ENCODE results near the gene VAV3. TPM values are rescaled to one million over a fixed set of nuclear protein-coding genes. Genes with fewer than 3 reads are reported as not detected.
A peak's percentile ranks its signal among the peaks of the same experiment; 100 is the strongest.

VAV3 gene
- total RNA-seq, 1 donor from 2014 or later, result 2.6 TPM

DNA sequence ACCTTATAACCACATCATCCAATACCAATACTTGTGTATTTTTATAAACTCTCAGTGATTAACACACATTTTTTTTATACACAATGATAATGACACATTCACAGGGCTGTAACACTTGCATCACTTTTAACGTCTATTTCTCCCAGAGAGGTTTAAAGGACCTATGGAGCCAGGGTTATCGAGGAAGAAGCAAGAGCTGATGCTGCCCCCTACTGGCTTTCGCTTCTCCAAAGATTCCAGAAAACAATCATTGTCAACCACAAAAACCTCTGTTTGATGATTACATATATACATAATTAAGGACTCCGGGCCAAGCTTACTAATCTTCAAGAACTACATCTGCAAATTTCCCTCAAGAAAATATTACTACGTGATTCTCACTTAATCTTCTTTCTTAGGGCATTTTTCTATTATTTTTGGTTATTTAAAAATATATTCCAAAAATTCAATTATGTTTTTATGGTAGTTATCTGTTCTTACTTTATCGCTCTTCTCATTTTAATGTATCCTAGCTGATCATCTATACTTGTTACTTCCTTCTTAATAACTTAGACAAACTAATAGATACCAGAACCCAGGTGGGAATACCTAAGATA is 214.5 kb downstream of the VAV3 start:
- no peak for FAIRE-seq
- Mint-ChIP-seq H3K9me3 (ENCODE audit: unreplicated experiment) (no peaks in the 10 kb centered on the region), H3K27ac (ENCODE audit: unreplicated experiment) (no peak overlapping the region), H3K4me3 (ENCODE audit: unreplicated experiment) (no peak overlapping the region), H3K27me3 (ENCODE audit: low read depth, unreplicated experiment) (no peaks in the 10 kb centered on the region), H3K4me1 (ENCODE audit: low read depth, unreplicated experiment) (no peaks in the 10 kb centered on the region), H3K36me3 (ENCODE audit: low read depth, unreplicated experiment) (no peaks in the 10 kb centered on the region)
- Histone ChIP-seq H2AFZ (ENCODE audit: low read depth, low read length) (no peak overlapping the region), H3K27me3 (ENCODE audit: insufficient read depth, low read length) (no peaks in the 10 kb centered on the region), H3K36me3 (ENCODE audit: insufficient read depth, low read length) (no peaks in the 10 kb centered on the region), H3K79me2 (ENCODE audit: insufficient read depth, low read length) (no peaks in the 10 kb centered on the region), H3K4me3 (ENCODE audit: insufficient read depth, low read depth, low read length) (no peak overlapping the region), H3K4me2 (ENCODE audit: low read length) (no peak overlapping the region), H4K20me1 (ENCODE audit: insufficient read depth, low read length) (no peaks in the 10 kb centered on the region), H3K4me1 (ENCODE audit: insufficient read depth, low read length) (no peaks in the 10 kb centered on the region), H3K9me3 (ENCODE audit: insufficient read depth, low read depth, low read length) (no peaks in the 10 kb centered on the region), H3K9ac (ENCODE audit: low read length) (no peak overlapping the region), H3K27ac (ENCODE audit: low read depth, low read length) (no peak overlapping the region)
- TF ChIP-seq EZH2 (IDR thresholded peaks at IDR 0.05; ENCODE audit: insufficient read depth, low read length), result no peak
- TF ChIP-seq, protein P1, sequence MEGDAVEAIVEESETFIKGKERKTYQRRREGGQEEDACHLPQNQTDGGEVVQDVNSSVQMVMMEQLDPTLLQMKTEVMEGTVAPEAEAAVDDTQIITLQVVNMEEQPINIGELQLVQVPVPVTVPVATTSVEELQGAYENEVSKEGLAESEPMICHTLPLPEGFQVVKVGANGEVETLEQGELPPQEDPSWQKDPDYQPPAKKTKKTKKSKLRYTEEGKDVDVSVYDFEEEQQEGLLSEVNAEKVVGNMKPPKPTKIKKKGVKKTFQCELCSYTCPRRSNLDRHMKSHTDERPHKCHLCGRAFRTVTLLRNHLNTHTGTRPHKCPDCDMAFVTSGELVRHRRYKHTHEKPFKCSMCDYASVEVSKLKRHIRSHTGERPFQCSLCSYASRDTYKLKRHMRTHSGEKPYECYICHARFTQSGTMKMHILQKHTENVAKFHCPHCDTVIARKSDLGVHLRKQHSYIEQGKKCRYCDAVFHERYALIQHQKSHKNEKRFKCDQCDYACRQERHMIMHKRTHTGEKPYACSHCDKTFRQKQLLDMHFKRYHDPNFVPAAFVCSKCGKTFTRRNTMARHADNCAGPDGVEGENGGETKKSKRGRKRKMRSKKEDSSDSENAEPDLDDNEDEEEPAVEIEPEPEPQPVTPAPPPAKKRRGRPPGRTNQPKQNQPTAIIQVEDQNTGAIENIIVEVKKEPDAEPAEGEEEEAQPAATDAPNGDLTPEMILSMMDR (IDR thresholded peaks at IDR 0.05; ENCODE audit: insufficient read depth, low read depth, low read length), result peak; percentile 79
- peak; percentile 43 for DNase-seq (ENCODE audit: low read depth)

DNA sequence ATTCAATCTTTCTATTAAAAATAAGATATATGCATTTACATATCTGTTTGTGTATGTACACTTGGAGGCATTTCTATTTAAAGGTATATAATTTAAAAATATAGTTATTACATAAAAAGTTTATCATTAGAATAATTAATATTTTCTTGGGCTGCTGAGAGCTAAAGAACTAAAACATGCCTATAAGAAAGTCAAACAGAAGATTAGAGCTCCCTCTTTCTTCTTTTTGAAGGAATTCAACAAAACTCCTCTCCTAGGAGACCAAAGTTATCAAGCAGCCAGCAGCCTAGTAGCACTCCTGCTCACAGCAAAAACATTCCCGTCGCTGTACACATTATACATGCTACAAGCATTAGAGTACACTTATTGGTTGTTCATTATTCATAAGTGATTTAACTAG is 216.4 kb downstream of the VAV3 start:
- no peaks in the 10 kb centered on the region for H3K36me3 ChIP-seq (ENCODE audit: insufficient read depth, low read length)
- Mint-ChIP-seq H3K27ac (ENCODE audit: unreplicated experiment) (no peak overlapping the region), H3K4me3 (ENCODE audit: unreplicated experiment) (no peak overlapping the region), H3K27me3 (ENCODE audit: low read depth, unreplicated experiment) (no peaks in the 10 kb centered on the region), H3K9me3 (ENCODE audit: unreplicated experiment) (no peaks in the 10 kb centered on the region), H3K36me3 (ENCODE audit: low read depth, unreplicated experiment) (no peaks in the 10 kb centered on the region), H3K4me1 (ENCODE audit: low read depth, unreplicated experiment) (peaks cover 4% of the 10 kb centered on the region)
- no peak for FAIRE-seq
- no peaks in the 10 kb centered on the region for H4K20me1 ChIP-seq (ENCODE audit: insufficient read depth, low read length)
- H3K27ac ChIP-seq (ENCODE audit: low read depth, low read length), result no peak overlapping the region
- H3K9me3 ChIP-seq (ENCODE audit: insufficient read depth, low read depth, low read length), result no peaks in the 10 kb centered on the region
- H3K4me2 ChIP-seq (ENCODE audit: low read length), result no peak overlapping the region
- no peaks in the 10 kb centered on the region for H3K27me3 ChIP-seq (ENCODE audit: insufficient read depth, low read length)
- no peaks in the 10 kb centered on the region for H3K4me1 ChIP-seq (ENCODE audit: insufficient read depth, low read length)
- no peak for TF ChIP-seq EZH2 (IDR thresholded peaks at IDR 0.05; ENCODE audit: insufficient read depth, low read length)
- TF ChIP-seq, protein P1 (IDR thresholded peaks at IDR 0.05; ENCODE audit: insufficient read depth, low read depth, low read length), result peak; percentile 21
- H3K4me3 ChIP-seq (ENCODE audit: insufficient read depth, low read depth, low read length), result no peak overlapping the region
- peak; percentile 17 for DNase-seq (ENCODE audit: low read depth)
- H3K79me2 ChIP-seq (ENCODE audit: insufficient read depth, low read length), result no peaks in the 10 kb centered on the region
- no peak overlapping the region for H3K9ac ChIP-seq (ENCODE audit: low read length)
- H2AFZ ChIP-seq (ENCODE audit: low read depth, low read length), result no peak overlapping the region

DNA sequence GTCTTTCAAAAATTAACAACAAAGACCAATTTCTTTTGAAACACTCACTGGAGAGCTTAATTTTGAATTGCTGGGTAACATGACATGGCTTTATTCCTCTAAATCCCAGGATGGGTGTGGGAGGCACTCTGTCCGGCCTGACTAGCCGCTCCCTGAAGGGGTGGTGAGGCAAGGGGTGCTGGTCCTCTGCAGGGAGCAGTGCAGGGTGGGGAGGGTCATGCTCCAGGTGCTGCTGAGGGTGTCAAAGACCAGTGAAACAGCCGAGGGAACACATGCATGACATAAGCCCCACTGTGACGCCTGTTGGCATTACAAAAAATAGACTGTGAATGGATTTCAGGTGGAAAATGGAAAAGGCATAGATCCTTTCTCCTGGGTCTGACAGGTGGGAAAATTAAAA is 223.7 kb downstream of the VAV3 start:
- H3K4me2 ChIP-seq (ENCODE audit: low read length), result no peak overlapping the region
- Mint-ChIP-seq H3K4me3 (ENCODE audit: unreplicated experiment) (no peak overlapping the region), H3K9me3 (ENCODE audit: unreplicated experiment) (no peaks in the 10 kb centered on the region), H3K36me3 (ENCODE audit: low read depth, unreplicated experiment) (no peaks in the 10 kb centered on the region), H3K27me3 (ENCODE audit: low read depth, unreplicated experiment) (no peaks in the 10 kb centered on the region), H3K27ac (ENCODE audit: unreplicated experiment) (no peak overlapping the region), H3K4me1 (ENCODE audit: low read depth, unreplicated experiment) (peaks cover 4% of the 10 kb centered on the region)
- no peak overlapping the region for H3K27ac ChIP-seq (ENCODE audit: low read depth, low read length)
- no peaks in the 10 kb centered on the region for H3K27me3 ChIP-seq (ENCODE audit: insufficient read depth, low read length)
- no peaks in the 10 kb centered on the region for H4K20me1 ChIP-seq (ENCODE audit: insufficient read depth, low read length)
- no peaks in the 10 kb centered on the region for H3K36me3 ChIP-seq (ENCODE audit: insufficient read depth, low read length)
- DNase-seq (ENCODE audit: low read depth) (no peak), FAIRE-seq (no peak)
- no peaks in the 10 kb centered on the region for H3K79me2 ChIP-seq (ENCODE audit: insufficient read depth, low read length)
- TF ChIP-seq, protein P1 (IDR thresholded peaks at IDR 0.05; ENCODE audit: insufficient read depth, low read depth, low read length), result no peak
- TF ChIP-seq EZH2 (IDR thresholded peaks at IDR 0.05; ENCODE audit: insufficient read depth, low read length), result no peak
- no peak overlapping the region for H3K9ac ChIP-seq (ENCODE audit: low read length)
- no peak overlapping the region for H3K4me3 ChIP-seq (ENCODE audit: insufficient read depth, low read depth, low read length)
- H3K4me1 ChIP-seq (ENCODE audit: insufficient read depth, low read length), result no peaks in the 10 kb centered on the region
- H2AFZ ChIP-seq (ENCODE audit: low read depth, low read length), result no peak overlapping the region
- H3K9me3 ChIP-seq (ENCODE audit: insufficient read depth, low read depth, low read length), result no peaks in the 10 kb centered on the region

Data from astrocyte (in vitro differentiated cells and primary cell).